HG03103 (cell line): ENCODE data around the gene SYTL3.

Source experiments
- ATAC-seq: cut with Tn5 transposase; IDR thresholded peaks from one replicate; pipeline ENCODE4 v1.9.1; 2021; ENCODE audit warnings: low read depth; ENCODE audit not compliant: unreplicated experiment

The SYTL3 gene

DNA sequence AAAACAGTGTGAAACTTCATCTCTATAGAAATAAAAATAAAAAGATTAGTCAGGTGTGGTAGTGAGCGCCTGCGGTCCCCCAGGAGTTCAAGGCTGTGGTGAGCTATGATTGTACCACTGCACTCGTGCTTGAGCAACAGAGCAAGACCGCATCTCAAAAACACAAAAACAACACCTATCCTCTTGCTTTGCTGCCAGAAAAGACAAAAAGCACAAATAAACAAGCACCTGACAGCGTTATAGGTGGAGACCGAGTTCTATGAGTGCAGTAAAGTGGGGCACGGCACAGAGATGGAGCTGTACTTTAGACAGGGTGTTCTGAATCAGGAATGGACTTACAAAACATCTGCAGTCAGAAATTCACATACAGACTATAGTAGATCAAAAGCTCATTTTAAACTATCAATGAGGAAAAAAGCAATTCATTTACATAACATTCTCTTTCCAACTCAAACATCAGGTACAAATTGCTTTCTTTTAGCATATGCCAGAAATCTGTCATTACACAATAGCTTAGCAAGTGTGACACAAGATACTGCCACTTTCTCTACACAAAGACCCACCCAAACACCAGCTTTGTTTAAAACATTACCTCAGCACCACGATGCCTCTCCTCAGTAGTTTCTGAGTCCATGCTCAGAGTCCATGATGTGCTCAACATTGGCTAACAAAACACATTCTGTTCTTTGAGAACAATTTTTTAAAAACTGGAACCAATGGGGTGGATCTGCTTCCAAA, 159.3 kb downstream of the SYTL3 start:
- ATAC-seq = peak; percentile 68

DNA sequence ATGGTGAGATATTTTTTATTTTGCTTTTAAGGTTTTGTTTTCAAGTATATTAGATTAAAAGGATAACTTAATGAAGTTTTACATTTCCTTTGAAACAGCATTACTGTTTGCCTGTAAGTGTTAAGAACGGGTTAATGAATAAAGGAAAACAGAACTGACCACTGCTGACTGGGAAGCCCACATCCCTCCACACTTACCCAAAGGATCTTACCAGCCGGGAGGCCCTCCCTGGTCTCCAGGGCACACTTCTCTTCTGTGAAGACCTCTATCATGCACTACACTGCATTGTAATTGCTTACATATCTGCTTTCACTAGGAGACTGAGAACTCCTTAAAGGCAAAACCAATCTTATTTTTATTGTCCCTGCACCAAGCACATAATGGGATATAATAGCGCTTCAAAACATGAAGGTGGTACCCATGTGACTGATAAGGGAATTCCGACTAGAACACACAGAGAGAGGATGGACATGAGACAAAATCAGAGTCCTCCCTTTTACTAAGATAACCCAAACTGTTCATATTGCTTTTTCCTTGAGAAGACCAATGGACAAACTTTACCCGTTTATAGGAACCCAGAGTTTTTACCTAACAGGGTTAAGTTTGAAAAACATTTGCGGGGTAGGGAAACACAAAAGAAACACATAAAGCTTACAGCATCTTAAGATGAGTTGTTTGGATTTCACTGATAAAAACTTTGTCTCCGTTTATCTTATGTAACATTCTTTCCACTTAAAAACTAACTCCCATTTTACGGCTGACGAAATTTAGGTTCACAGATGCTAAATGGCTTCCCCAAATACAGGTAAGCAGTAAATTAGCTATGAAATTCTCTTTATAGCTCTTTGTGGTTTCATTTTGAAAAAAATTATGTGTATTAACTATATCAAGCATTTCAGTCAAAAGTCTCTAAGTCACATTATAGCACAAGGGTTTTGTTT, 160.6 kb downstream of the SYTL3 start:
- ATAC-seq = no peak

DNA sequence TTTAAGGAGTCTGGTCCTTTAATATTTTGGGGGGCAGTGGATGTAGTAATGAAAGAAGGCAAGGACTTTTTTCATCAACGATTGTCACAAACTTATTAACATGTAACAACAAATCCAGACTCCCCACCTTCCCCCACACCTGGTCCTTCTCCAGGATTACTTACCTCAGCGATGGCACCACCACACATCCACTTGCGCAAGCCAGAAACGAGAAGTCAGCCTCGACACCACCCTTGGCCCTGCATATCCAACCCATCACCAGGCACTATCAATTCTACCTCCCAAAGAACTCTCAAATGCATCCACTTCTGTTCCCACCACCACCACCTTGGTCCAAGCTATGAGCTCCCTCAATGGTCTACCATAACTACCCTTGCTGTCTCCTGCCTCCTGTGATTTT, 162.8 kb downstream of the SYTL3 start:
- ATAC-seq = no peak

DNA sequence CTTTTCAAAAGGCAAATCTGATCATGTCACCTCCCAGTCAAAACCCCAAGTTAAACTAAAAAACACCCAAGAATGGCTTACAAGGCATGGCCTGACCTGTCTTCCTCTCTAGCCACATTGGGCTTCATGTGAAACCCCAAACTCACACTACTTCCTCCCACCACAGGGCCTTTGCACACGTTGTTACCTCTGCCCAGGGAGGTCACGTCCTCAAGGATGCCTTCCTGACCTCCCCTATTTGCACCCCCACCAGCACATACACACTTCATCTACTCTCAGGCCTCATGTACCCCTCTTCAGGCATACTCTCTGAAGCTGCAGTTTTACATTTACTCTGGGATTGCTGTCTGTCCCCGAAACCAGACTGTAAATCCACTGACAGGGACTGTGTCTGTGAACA, 163.2 kb downstream of the SYTL3 start:
- no peak for ATAC-seq
